DOHH2 (cell line): ENCODE results near the gene THAP3.

Experiments
- CTCF ChIP-seq: fragments of 200-600 bp; sonication (generic); IDR thresholded peaks from one replicate; pipeline ENCODE4 v1.5.1; 2014; ENCODE audit warnings: antibody characterized with exemption, mild to moderate bottlenecking, low read depth, low read length; ENCODE audit not compliant: poor library complexity, severe bottlenecking
- EZH2phosphoT487 ChIP-seq: fragments of 200-600 bp; sonication (generic); IDR thresholded peaks from 2 replicates; pipeline ENCODE4 v1.6.1; 2017; ENCODE audit warnings: borderline replicate concordance, mild to moderate bottlenecking, antibody characterized with exemption, low read length, moderate library complexity, mixed read lengths

GRCh38 chr1:6630027-6630426 lies 5.4 kb downstream of the THAP3 start:
- TF ChIP-seq EZH2phosphoT487 (no peak), CTCF (no peak)
